HEK293 (cell line): ENCODE results near the gene ARHGAP32.

Source experiments
- CTCF ChIP-seq: fragments of 450-650 bp; formaldehyde crosslinking; IDR thresholded peaks from 2 replicates; pipeline ENCODE4 v1.5.1; 2016; ENCODE audit warnings: missing biosample characterization, missing genetic modification characterization
- HOXC10 ChIP-seq: sonication (generic); formaldehyde crosslinking; IDR thresholded peaks from 2 replicates; pipeline ENCODE4 v1.8.1; 2023; ENCODE audit warnings: mild to moderate bottlenecking, missing genetic modification reagents
- ZBTB20 ChIP-seq: fragments of 450-650 bp; formaldehyde crosslinking; IDR thresholded peaks from 2 replicates; pipeline ENCODE4 v1.5.1; 2016; ENCODE audit warnings: missing biosample characterization, missing genetic modification characterization
- ZNF274 ChIP-seq, 2 experiments: fragments of 200-500 bp in 1 of 2; fragments of 450-650 bp in 1 of 2; sonication (Bioruptor generic) in 1 of 2; formaldehyde crosslinking in 1 of 2; IDR thresholded peaks; 2 replicates each; pipeline versions ENCODE4 v1.5.1 to v1.6.1; 2014 to 2016; ENCODE audit warnings: borderline replicate concordance in 1 of 2, inconsistent platforms in 1 of 2, low read length in 1 of 2, missing biosample characterization in 1 of 2, missing genetic modification characterization in 1 of 2
- ZNF324 ChIP-seq: fragments of 450-650 bp; formaldehyde crosslinking; IDR thresholded peaks from 2 replicates; pipeline ENCODE4 v1.5.1; 2016; ENCODE audit warnings: missing biosample characterization, missing genetic modification characterization
- ZNF391 ChIP-seq: fragments of 450-650 bp; formaldehyde crosslinking; IDR thresholded peaks from 2 replicates; pipeline ENCODE4 v1.5.1; 2016; ENCODE audit warnings: low read depth, missing biosample characterization, missing genetic modification characterization, borderline replicate concordance
- ZNF473 ChIP-seq: fragments of 450-650 bp; formaldehyde crosslinking; IDR thresholded peaks from 2 replicates; pipeline ENCODE4 v1.5.1; 2017; ENCODE audit warnings: missing biosample characterization, missing genetic modification characterization
- ZNF777 ChIP-seq: fragments of 450-650 bp; formaldehyde crosslinking; IDR thresholded peaks from 2 replicates; pipeline ENCODE4 v1.5.1; 2017; ENCODE audit warnings: missing biosample characterization, missing genetic modification characterization, borderline replicate concordance
- TF ChIP-seq, protein P1 (sequence below): fragments of 450-650 bp; formaldehyde crosslinking; IDR thresholded peaks from 2 replicates; pipeline ENCODE4 v1.5.1; 2016; ENCODE audit warnings: missing biosample characterization, missing genetic modification characterization
- TF ChIP-seq, protein P2 (sequence below): fragments of 450-650 bp; formaldehyde crosslinking; IDR thresholded peaks from 2 replicates; pipeline ENCODE4 v1.5.1; 2017; ENCODE audit warnings: missing biosample characterization, missing genetic modification characterization

DNA sequence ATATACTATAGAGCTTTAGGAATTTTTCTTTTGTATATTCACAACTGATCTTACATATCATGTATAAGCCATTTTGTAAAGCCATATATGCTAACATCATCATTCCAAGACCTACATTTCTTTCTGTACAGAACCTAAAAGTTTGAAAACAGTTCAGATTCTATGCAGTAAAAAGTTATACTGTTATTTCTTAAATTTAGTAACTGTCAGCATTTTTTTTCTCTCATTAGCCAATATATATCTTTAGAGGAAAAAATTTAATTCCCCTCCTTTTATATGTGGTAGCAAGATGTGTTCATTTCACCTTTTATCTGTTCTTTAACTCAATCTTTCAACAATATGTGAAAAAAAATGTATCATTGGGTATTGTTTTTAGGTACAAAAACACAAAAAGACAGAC lies 129.0 kb downstream of the ARHGAP32 start:
- TF ChIP-seq CTCF (tag by site-specific recombination), result no peak
- no peak for TF ChIP-seq ZBTB20 (tag by site-specific recombination)
- no peak for TF ChIP-seq ZNF473 (tag by site-specific recombination)
- TF ChIP-seq, protein P1, sequence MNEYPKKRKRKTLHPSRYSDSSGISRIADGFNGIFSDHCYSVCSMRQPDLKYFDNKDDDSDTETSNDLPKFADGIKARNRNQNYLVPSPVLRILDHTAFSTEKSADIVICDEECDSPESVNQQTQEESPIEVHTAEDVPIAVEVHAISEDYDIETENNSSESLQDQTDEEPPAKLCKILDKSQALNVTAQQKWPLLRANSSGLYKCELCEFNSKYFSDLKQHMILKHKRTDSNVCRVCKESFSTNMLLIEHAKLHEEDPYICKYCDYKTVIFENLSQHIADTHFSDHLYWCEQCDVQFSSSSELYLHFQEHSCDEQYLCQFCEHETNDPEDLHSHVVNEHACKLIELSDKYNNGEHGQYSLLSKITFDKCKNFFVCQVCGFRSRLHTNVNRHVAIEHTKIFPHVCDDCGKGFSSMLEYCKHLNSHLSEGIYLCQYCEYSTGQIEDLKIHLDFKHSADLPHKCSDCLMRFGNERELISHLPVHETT (tag by site-specific recombination), result no peak
- TF ChIP-seq ZNF274 (IDR thresholded peaks at IDR 0.05; ENCODE audit: low read length), result no peak
- TF ChIP-seq ZNF274 (tag by site-specific recombination; IDR thresholded peaks at IDR 0.05; ENCODE audit: borderline replicate concordance), result no peak
- no peak for TF ChIP-seq HOXC10 (CRISPR knock-in tag)
- no peak for TF ChIP-seq ZNF777 (tag by site-specific recombination)
- TF ChIP-seq ZNF324 (tag by site-specific recombination), result no peak
- TF ChIP-seq, protein P2, sequence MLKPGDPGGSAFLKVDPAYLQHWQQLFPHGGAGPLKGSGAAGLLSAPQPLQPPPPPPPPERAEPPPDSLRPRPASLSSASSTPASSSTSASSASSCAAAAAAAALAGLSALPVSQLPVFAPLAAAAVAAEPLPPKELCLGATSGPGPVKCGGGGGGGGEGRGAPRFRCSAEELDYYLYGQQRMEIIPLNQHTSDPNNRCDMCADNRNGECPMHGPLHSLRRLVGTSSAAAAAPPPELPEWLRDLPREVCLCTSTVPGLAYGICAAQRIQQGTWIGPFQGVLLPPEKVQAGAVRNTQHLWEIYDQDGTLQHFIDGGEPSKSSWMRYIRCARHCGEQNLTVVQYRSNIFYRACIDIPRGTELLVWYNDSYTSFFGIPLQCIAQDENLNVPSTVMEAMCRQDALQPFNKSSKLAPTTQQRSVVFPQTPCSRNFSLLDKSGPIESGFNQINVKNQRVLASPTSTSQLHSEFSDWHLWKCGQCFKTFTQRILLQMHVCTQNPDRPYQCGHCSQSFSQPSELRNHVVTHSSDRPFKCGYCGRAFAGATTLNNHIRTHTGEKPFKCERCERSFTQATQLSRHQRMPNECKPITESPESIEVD (tag by site-specific recombination), result no peak
- no peak for TF ChIP-seq ZNF391 (tag by site-specific recombination)
